HG03045 (cell line): ENCODE data around the gene PPP1R37.

Source experiments
- ATAC-seq: cut with Tn5 transposase; IDR thresholded peaks from one replicate; pipeline ENCODE4 v1.9.1; 2021; ENCODE audit warnings: mild to moderate bottlenecking, moderate library complexity; ENCODE audit not compliant: unreplicated experiment

Gene PPP1R37

GRCh38 chr19:45135176-45135885, 42.4 kb downstream of the PPP1R37 start:
- ATAC-seq = no peak

- ATAC-seq = no peak
Measured at GRCh38 chr19:45136507-45137178, 43.7 kb downstream of the PPP1R37 start.

GRCh38 chr19:45137179-45137761, 44.3 kb downstream of the PPP1R37 start:
- ATAC-seq = peak; percentile 51

GRCh38 chr19:45138303-45138751, 45.3 kb downstream of the PPP1R37 start:
- no peak for ATAC-seq

GRCh38 chr19:45139286-45140143, 46.5 kb downstream of the PPP1R37 start:
- ATAC-seq = no peak

GRCh38 chr19:45140144-45140503, 47.1 kb downstream of the PPP1R37 start:
- no peak for ATAC-seq

GRCh38 chr19:45140533-45140932, 47.6 kb downstream of the PPP1R37 start:
- no peak for ATAC-seq

- no peak for ATAC-seq
Measured at GRCh38 chr19:45141203-45141900, 48.4 kb downstream of the PPP1R37 start.

- no peak for ATAC-seq
Measured at GRCh38 chr19:45142016-45142725, 49.2 kb downstream of the PPP1R37 start.

GRCh38 chr19:45142726-45143110, 49.7 kb downstream of the PPP1R37 start:
- no peak for ATAC-seq

- no peak for ATAC-seq
Measured at GRCh38 chr19:45144431-45145269, 51.7 kb downstream of the PPP1R37 start.

GRCh38 chr19:45145270-45146189, 52.6 kb downstream of the PPP1R37 start:
- ATAC-seq = no peak

GRCh38 chr19:45146251-45146650, 53.3 kb downstream of the PPP1R37 start:
- no peak for ATAC-seq

GRCh38 chr19:45146741-45147205, 53.8 kb downstream of the PPP1R37 start:
- ATAC-seq = no peak

GRCh38 chr19:45147835-45148676, 55.1 kb downstream of the PPP1R37 start:
- ATAC-seq = no peak

- no peak for ATAC-seq
Measured at GRCh38 chr19:45149129-45149528, 56.1 kb downstream of the PPP1R37 start.

GRCh38 chr19:45150180-45150579, 57.2 kb downstream of the PPP1R37 start:
- no peak for ATAC-seq
